Jurkat, Clone E6-1 (cell line): ENCODE measurements around the gene PTPRN2.

Experiments used
- DNase-seq: peaks from one replicate; pipeline ENCODE4 v3.0.0-alpha.2; 2011; ENCODE audit warnings: low read depth, low spot score
- H3K4me3 ChIP-seq: 2 replicates; pipeline ENCODE4 v1.5.1; 2011; ENCODE audit warnings: mild to moderate bottlenecking, low read length, control low read depth, moderate library complexity

The PTPRN2 gene

DNA sequence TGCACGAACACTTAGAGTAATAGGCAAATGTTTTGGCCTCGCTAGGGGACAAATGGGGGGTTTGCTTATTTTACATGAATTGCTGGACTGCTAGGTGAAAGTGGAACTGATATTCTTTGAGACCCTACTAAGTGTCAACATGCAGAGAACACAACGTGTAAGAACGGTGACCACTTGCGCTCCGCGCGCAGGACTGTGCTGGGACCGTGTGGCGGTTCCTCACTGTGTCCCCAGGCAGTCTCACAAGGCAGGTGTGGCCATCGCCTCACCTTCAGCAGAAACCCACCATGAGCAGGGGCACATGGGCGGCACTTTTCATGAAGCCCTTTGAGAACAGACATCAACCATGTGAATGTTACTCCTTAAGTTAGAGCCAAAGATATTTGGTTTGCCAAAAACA, 27.2 kb downstream of the PTPRN2 start:
- DNase-seq: no peak
- H3K4me3 ChIP-seq: no peak overlapping the region

DNA sequence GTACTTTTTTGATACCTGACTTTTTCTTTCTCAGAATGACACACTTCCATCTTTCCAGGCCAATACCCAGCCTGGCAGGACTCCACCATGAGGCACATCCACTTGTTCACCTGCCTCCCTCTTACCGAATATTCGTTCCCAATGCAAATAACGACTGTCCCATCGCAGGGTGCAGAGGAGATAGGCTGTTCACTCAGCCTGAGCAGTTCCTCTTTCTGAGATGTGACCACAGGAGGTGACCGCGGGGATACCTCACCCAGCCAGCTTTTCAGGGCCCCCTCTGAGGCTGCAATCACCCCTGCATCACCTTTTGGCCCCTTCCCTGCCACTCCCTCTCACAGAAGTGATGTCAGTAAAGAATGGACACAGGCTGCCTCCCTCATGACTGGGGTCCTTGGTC, 28.3 kb downstream of the PTPRN2 start:
- no peak for DNase-seq
- no peak overlapping the region for H3K4me3 ChIP-seq

DNA sequence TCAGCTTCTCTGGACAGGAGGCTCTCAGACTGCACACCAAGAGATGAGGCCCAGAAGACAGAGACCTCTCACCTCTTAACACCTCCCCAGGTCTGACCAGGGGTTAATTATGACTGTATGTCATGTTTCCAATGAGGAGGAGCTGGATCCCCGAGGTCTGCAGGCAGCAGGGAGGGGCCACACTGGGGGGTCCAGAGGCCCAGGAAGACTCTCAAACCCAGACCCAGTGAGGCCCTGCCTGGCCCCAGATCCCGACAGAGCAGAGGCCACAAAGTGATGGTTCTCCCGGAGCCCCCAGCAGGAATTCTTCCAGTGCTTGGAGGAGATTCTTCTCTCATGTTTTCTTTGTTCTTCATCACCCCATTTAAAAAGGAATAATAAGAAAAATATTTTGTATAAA, 28.8 kb downstream of the PTPRN2 start:
- no peak for DNase-seq
- H3K4me3 ChIP-seq: no peak overlapping the region

DNA sequence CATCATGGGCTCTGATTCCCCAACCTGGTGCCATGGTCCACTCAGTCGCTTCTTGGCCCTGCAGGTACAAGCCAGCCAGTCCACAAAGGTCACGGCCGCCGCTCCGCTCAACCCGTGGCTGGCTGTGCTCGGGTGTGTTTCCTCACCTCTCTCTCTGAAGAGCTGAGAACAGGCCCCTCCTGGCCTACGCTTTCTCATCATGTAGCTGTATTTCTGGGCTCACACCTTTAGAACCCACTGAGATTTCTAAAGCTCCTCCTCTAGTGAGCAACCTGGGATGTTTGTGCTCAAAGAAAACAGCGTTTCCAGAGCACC, 30.2 kb downstream of the PTPRN2 start:
- no peak overlapping the region for H3K4me3 ChIP-seq
- no peak for DNase-seq

DNA sequence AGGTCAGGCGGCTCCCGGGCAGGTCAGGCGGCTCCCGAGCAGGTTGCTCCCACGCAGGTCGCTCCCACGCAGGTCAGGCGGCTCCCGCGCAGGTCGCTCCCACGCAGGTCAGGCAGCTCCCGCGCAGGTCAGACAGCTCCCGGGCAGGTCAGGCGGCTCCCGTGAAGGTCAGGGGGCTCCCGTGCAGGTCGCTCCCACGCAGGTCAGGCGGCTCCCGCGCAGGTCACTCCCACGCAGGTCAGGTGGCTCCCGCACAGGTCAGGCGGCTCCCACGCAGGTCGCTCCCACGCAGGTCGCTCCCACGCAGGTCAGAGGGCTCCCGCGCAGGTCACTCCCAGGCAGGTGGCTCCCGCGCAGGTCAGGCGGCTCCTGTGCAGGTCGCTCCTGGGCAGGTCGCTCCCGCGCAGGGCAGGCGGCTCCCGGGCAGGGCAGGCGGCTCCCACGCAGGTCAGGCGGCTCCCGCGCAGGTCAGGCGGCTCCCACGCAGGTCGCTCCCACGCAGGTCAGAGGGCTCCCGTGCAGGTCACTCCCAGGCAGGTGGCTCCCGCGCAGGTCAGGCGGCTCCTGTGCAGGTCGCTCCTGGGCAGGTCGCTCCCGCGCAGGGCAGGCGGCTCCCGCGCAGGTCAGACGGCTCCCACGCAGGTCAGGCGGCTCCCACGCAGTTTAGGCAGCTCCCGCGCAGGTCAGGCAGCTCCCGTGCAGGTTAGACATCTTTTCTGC, 30.7 kb downstream of the PTPRN2 start:
- DNase-seq: no peak
- no peak overlapping the region for H3K4me3 ChIP-seq

DNA sequence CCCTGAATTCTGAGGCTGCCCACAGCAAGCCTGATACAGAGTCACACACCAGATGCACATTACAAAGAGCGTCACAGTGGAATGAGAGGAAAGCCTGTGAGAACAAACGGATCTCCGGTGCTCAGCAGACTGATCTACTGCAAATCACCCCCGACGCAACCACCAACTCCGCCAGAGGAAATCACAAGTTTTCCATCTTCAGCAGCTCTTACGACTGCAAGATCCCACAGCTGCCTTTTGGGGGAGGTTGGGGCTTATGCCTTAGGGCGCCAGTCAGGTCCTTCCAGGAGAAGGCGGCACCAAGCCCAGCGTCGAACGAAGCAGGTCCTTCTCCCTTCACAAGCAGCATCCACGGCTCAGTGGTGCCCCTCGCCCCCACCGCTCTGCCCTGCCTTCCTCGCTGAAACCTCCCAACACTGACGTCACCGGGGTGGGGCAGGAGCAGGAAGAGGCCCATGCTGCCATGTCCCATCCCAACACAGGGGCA, 32.5 kb downstream of the PTPRN2 start:
- H3K4me3 ChIP-seq: no peak overlapping the region
- no peak for DNase-seq

DNA sequence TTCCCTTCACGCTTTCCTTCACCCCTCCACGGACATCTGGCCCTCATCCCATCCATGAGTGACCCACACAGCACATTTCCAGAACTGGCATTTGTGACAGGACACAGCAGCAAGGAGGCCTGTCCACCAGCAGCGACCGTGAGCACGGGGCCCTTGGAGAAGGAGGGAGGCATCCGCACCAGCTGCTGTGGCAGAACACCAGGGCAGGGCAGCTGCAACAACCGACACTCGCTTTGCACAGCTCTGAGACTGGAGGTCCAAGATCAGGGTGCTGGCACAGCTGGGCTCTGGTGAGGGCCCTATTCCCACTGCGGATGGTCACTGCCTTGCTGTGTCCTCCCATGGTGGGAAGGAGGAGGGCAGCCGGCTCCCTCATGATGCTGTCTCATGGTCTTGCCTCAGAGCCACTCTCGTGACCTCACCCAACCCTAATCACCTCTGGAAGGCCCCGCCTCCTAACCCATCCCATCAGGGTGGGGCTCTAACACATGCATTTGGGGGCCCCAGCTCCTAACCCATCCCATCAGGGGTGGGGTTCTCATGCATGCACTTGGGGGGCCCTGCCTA, 36.7 kb downstream of the PTPRN2 start:
- H3K4me3 ChIP-seq: no peak overlapping the region
- DNase-seq: no peak

DNA sequence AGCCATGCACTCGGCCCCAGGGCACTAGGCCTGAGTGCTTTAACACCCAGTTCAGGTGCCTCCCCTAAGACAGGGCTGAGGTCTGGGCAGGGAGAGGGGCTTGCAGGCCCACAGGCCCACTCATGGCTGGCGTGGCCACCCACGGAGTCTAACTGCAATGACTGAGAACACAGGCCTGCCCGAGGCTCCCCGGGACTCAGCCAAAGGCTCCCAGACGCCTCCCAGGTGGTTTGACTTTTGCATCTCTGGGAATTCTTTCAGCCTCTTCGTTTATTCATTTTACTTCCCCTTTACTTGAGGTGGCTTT, 37.3 kb downstream of the PTPRN2 start:
- DNase-seq: no peak
- H3K4me3 ChIP-seq: no peak overlapping the region

DNA sequence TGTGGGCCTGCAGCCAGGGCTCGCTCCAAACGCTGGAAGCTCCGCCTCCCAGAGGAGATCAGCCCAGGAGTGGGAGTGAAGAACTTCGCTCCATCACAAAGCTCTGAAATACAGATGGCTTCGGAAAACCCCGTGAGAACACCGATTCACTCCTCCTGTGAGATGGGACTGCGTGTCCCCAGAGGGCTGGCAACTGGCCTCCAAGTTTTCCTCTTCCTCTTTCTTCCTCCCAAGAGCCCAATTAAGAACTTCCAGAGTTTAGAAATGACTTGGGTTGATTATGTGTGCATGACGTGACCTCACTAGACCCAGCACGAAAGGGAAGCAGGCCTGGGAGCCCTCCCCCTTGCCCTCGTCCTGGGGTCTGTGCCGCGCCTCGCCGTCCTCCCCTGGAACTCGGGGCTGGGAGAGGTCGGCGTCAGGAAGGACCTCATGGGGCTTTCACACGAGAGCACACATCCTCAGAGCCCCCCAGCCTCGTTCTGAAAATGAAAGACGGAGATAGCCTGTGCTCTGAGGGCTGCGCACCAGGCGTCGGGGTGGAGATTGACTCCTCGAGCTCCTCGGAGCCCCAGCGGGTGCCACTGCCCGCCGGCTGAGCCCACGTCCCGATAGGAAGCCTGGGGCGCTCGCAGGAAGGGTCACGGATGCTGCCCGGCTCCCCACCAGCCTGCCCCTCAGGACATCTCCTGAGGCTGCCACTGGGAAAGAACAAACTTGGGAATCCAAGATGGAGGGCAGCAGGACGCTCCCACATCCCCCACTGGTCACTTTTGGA, 37.8 kb downstream of the PTPRN2 start:
- no peak overlapping the region for H3K4me3 ChIP-seq
- DNase-seq: no peak

DNA sequence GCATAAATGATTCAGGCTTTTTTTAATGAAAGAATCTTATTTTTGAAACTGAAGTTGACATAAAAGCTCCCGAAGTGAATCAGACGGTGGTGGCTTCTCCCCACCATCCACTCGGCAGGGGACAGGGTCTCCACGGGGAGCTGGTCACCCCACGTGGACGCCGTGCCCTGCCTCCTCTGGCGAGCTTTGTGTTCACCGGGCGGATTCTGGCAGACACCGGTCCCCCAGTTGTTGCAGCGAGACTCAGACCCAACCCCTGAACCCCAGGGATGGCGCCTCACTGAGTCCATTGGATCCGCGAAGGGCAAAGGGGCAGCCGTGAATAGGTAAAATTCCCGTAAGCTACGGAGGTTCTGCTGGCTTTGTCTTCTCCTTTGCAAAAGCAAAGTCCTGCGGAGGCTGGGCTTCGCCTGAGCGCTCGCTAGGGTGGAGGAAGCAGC, 38.4 kb downstream of the PTPRN2 start:
- no peak for DNase-seq
- no peak overlapping the region for H3K4me3 ChIP-seq

DNA sequence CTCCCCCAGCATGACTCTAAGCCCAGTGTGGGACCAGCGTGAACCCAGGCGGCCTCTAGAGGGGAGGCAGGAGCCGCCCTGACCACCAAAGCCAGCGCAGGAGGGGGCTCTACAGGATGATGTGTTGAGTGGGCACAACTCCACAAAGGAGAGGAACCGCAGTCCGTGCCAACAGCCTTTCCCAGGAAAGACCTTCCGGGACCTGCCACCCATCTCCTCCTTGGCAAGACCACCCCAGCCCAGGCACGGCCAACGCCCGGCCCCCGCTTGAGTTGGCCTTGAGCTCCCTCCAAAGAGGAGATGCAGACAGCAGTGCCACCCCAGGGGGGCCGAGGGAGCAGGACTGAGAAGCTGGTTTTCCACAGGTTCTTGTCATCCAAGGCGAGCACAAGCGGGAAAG, 38.9 kb downstream of the PTPRN2 start:
- H3K4me3 ChIP-seq: no peak overlapping the region
- DNase-seq: no peak

DNA sequence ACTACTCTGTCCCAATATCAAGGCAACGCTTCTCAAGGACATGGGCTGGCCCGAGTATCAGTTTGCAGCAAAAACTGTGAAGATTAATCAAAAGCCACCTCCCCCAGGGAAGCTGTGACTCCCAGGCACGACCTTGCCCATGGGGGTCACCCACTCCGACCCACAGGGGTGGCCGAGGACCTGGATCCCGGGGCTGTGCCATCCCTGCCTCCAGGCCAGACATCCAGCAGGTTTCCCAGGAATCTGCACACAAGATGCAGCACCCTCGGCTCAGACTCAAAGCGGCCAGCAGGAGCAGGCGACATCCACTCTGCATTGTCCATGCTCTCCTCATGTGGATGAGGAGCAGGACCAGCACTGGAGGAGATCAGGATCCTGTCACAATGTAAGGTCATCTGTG, 39.8 kb downstream of the PTPRN2 start:
- DNase-seq: no peak
- no peak overlapping the region for H3K4me3 ChIP-seq

DNA sequence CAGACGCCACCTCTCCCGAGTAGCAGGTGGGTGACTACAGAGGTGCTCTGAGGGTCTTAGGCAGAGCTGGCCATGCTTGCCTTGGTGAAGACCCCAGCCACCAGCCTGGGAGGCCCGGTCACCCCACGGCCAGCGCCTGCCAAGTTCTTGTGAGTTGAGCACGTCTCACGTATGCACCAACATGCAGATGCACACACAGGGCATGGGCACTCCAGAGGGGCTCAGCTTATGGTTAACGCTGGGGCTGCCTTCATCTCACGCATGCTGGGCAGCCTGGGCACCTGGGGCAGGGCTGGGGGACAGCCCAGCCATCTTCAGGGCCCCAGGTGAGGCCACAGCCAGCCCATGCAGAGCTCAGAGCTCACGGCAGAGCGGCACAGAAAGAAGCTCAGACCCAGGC, 41.0 kb downstream of the PTPRN2 start:
- DNase-seq: no peak
- H3K4me3 ChIP-seq: no peak overlapping the region

DNA sequence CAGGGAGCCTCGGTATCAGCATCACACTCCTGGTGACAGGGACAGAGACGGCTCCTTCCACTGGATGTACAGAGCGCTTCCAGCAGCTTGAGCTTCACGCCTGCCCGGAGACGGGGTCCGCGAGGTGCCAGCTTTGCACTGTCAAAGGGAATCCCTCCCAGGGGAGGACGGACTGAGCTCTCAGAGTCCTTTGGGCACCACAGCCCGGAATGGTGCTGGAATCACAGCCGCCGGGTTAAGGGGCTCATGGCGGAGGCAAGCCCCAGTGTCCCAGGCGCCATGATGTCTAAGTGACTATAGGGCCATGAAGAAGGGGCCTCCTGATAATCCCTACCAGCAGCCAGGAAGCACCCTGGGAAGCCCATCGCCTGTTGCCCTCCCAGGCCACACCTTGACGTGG, 41.4 kb downstream of the PTPRN2 start:
- no peak overlapping the region for H3K4me3 ChIP-seq
- DNase-seq: no peak

DNA sequence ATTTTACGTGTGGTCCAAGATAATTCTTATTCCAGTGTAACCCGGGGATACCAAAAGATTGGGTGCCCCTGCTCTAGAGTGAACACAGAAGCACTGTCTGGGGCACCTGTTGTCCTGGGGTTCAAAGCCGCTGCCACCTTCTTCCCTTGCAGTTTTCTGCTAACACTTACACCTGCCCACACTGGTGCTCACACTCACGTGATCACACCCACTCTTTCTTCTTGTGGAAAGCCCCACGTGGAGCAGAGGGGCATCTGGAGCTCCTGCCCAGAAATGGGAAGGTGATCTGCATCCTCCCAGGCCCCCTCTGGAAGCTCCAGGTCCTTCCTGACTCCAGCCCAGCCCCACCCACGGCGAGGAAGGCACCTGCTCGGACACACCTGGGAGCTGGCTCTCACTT, 42.9 kb downstream of the PTPRN2 start:
- no peak for DNase-seq
- H3K4me3 ChIP-seq: no peak overlapping the region

DNA sequence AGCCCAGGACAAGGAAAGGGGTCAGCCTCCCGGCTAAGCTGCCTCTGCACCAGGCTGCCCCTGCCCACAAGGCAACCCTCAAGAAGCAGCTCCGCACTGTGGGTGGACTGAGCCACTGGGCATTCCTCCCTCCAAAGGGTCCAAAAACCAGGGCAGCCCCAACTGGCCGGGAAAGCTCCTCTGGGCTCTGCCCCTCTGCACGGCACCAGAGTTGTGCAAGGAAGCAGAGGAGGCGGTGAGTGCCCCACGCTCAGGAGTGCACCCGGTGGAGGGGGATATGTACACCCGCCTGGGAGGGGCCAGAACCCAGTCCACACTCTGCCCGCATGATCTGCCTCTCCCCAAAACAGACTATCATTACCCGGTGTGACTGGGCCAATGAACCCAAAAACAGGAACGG, 43.8 kb downstream of the PTPRN2 start:
- H3K4me3 ChIP-seq: no peak overlapping the region
- no peak for DNase-seq

DNA sequence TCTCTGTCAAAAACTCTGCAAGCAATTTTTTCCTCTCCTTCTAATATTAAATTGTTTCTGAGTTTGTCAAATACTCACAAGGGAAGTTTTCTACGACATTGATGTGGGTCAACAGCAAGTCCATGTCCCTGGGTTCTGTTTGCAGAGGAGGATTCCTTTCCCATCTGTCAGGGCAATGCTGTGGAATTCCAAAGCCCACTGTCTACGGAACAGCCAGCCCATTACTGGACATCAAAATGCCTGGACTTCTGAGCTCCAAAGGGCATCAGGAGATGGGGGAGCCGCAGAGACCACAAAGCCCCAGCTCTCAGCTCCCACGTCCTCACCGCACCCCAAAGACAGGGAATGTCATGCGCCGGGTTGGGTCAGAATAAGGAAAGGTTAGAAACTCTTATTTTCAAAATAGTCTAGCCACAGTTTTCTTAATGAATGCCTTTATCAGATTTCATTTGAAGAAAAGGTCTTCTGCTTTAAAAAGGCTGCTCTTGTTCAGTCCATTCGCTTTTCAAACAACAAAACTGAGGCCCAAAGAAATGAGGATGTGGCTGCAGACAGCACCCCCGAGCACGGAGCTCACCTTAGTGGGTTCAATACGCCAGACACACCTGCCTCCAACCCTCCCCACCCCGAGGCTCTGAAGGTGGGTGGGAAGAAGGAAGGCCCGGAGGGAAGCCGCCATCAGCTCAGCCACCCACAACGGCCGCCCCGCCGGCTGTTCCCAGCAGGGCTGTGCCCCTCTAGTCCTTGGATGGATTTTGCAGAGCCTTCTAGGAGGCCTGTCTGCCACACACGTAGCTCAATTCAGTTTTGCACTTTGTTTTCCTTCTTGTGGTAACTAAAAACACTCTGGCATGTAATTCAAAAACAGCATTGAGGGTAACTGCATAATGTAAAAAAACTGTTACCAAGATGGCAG, 44.7 kb downstream of the PTPRN2 start:
- H3K4me3 ChIP-seq: no peak overlapping the region
- no peak for DNase-seq

DNA sequence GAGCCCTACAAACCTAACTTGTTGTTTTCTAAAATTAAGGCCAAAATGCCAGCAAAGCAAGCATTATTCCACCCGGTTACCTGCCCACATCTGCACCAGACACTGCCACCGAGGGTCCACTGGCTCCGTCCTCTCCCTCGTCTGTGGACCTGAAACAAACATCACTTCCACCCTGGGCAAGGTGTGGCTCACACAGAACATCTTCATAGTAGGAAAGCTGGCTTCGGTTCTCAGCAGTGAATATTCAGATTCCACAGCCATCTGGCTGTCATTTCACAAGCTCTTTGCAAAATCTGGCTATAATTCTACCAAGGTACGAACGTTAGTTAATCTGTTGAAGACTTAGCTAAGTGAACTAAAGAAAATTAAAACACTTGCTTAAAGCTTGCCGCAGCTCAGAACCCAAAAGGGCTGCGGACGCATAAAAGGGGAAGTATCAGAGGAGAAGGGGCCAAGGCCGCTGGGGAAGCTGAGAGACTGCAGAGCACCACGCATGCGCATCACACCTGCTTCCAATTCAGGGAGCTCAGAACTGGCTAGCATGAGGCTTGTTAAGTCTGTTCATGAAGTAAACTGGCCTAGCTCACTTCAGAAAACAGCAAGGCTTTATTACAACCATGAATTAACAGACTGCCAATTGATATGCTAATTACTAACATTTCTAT, 46.1 kb downstream of the PTPRN2 start:
- no peak for DNase-seq
- H3K4me3 ChIP-seq: no peak overlapping the region

DNA sequence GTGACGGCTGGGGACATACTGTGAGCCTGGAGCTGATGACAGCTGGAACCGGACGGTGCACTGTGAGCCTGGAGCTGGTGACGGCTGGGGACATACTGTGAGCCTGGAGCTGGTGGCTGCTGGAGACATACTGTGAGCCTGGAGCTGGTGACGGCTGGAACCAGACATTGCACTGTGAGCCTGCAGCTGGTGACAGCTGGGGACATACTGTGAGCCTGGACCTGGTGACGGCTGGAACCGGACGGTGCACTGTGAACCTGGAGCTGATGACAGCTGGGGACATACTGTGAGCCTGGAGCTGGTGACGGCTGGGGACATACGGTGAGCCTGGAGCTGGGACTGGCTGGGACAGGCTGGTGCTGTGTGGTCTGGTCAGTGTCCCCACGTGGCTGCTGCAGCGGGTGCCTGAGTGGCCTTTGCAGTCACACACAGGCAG, 47.9 kb downstream of the PTPRN2 start:
- no peak for DNase-seq
- no peak overlapping the region for H3K4me3 ChIP-seq
